Lung (tissue), 12 donors: ENCODE measurements around the gene MFAP2. TPM values are rescaled to one million over a fixed set of nuclear protein-coding genes. Genes with fewer than 3 reads are reported as not detected.

Experiments
- ATAC-seq: fragments of 200-7000 bp; cut with Tn5 transposase; one replicate; pipeline ENCODE4 v1.9.1; 2020; ENCODE audit warnings: moderate number of reproducible peaks; ENCODE audit not compliant: insufficient read depth, low FRiP score
- DNase-seq, 3 donors: peaks; one replicate each; pipeline ENCODE4 v3.0.0-alpha.2; 2013 to 2017
- H3K27ac ChIP-seq, 2 donors: one replicate each; pipeline ENCODE4 v1.5.1; 2013; ENCODE audit warnings: mild to moderate bottlenecking in 2 of 2, moderate library complexity in 2 of 2, control low read depth in 1 of 2, inconsistent platforms in 1 of 2, low read depth in 1 of 2, low read length in 1 of 2
- H3K27me3 ChIP-seq, 3 donors: one replicate each; pipeline ENCODE4 v1.5.1; 2013; ENCODE audit warnings: low read length in 2 of 3; ENCODE audit not compliant: control insufficient read depth in 3 of 3, insufficient read depth in 3 of 3
- H3K36me3 ChIP-seq, 4 donors: one replicate each; pipeline ENCODE4 v1.5.1; 2013; ENCODE audit warnings: low read length in 4 of 4, mild to moderate bottlenecking in 1 of 4, moderate library complexity in 1 of 4; ENCODE audit not compliant: control insufficient read depth in 4 of 4, insufficient read depth in 4 of 4
- H3K4me1 ChIP-seq, 5 donors: one replicate each; pipeline ENCODE4 v1.5.1; 2013; ENCODE audit warnings: low read length in 5 of 5, mild to moderate bottlenecking in 2 of 5, moderate library complexity in 1 of 5; ENCODE audit not compliant: control insufficient read depth in 5 of 5, insufficient read depth in 5 of 5
- H3K4me3 ChIP-seq: one replicate; pipeline ENCODE4 v1.5.1; 2013; ENCODE audit warnings: mild to moderate bottlenecking, control low read depth, moderate library complexity
- H3K9ac ChIP-seq, 2 donors: one replicate each; pipeline ENCODE4 v1.5.1; 2013; ENCODE audit warnings: low read length in 2 of 2, control low read depth in 1 of 2; ENCODE audit not compliant: insufficient read depth in 1 of 2
- H3K9me3 ChIP-seq, 4 donors: one replicate each; pipeline ENCODE4 v1.5.1; 2013; ENCODE audit warnings: low read length in 3 of 4, mild to moderate bottlenecking in 1 of 4, moderate library complexity in 1 of 4; ENCODE audit not compliant: control insufficient read depth in 4 of 4, insufficient read depth in 3 of 4
- WGBS, 2 donors: extraction: QIAGEN DNeasy Blood & Tissue Kit; methylation state at CpG; one replicate each; pipeline ENCODE4 v1.1.7; 2013; 5-methylcytosine and 5-hydroxymethylcytosine counted together
- polyA plus RNA-seq, 2 donors: library from polyadenylated mRNA; stranded (reverse); fragments of 200-250 nt; gene quantifications; one replicate each; pipeline ENCODE4 v1.2.1, GENCODE V29; 2013
- total RNA-seq, 2 donors: library from RNA; depleted of rRNA in 1 of 2; stranded (reverse); fragments of >200 nt in 1 of 2; gene quantifications; one replicate each; pipeline ENCODE4 v1.2.1, GENCODE V29; 2014 to 2021
- TF ChIP-seq, protein P1 (sequence below): IDR thresholded peaks from 2 replicates; pipeline ENCODE4 v1.5.1; 2012; ENCODE audit warnings: mild to moderate bottlenecking; ENCODE audit errors: control extremely low read depth, extremely low read depth
- donor health status: control.
- donor health status: control.
- donor health status: Bipolar disorder and iron deficiency.
- donor health status: healthy.
- donor health status: DM: yes; HTN: yes; CAD: no.

The MFAP2 gene
- total and polyA plus RNA-seq, 4 donors: 7.4 to 28.5 (median 12.5) TPM

DNA sequence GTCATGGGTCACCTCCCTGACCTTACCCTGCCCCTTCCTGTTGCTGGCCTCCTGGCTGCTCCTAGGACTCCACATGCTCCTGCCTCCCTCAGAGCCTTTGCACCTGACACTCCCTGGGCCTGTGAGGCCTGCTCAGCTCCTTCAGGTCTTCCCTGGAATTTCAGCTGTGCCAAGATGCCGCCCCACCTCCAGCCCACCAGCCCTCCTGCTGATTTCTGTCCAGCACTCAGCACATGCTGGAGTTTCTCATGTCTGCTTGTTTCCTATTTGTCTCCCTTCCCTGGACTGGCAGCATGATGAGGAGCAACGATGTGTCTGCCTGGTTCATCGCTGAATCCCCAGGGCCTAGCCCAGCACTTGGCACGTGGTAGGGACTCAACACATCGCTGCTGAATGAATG, 3.0 kb downstream of the MFAP2 start:
- H3K9ac ChIP-seq: no peak overlapping the region
- peaks cover 0 to 21% (median 2%) of the 10 kb centered on the region in 4 donors for H3K36me3 ChIP-seq
- DNase-seq: no peak
- no peaks in the 10 kb centered on the region for H3K9me3 ChIP-seq
- H3K27me3 ChIP-seq: no peaks in the 10 kb centered on the region
- WGBS, 2 donors: 94 to 97% methylated on average over 5 of the region's 5 CpGs
- H3K27ac ChIP-seq: no peak overlapping the region
- H3K4me3 ChIP-seq: no peak overlapping the region
- peaks cover 0 to 27% (median 11%) of the 10 kb centered on the region in 5 donors for H3K4me1 ChIP-seq
- ATAC-seq: no peak
- TF ChIP-seq, protein P1, sequence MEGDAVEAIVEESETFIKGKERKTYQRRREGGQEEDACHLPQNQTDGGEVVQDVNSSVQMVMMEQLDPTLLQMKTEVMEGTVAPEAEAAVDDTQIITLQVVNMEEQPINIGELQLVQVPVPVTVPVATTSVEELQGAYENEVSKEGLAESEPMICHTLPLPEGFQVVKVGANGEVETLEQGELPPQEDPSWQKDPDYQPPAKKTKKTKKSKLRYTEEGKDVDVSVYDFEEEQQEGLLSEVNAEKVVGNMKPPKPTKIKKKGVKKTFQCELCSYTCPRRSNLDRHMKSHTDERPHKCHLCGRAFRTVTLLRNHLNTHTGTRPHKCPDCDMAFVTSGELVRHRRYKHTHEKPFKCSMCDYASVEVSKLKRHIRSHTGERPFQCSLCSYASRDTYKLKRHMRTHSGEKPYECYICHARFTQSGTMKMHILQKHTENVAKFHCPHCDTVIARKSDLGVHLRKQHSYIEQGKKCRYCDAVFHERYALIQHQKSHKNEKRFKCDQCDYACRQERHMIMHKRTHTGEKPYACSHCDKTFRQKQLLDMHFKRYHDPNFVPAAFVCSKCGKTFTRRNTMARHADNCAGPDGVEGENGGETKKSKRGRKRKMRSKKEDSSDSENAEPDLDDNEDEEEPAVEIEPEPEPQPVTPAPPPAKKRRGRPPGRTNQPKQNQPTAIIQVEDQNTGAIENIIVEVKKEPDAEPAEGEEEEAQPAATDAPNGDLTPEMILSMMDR: no peak

DNA sequence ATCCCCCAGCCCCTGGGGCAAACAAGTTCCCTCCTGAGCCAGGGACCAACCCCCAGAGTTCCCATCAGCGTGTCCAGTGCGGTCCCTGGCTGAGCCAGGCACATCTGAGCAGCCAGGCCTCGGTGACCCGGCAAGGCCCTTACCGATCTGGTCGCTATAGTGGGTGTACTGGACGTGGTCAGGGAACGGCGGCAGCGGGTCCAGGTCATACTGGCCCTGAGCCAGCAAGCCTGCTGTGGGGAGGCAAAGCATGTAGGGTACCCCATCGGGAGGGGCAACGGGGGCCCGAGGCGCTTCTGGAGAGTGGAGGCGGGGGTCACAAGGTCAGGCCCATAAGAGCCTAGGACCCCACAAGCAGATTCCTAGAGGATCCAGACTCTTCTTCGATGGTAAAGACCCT, 3.5 kb downstream of the MFAP2 start:
- WGBS, 2 donors: 86 to 89% methylated on average over 16 of the region's 16 CpGs

DNA sequence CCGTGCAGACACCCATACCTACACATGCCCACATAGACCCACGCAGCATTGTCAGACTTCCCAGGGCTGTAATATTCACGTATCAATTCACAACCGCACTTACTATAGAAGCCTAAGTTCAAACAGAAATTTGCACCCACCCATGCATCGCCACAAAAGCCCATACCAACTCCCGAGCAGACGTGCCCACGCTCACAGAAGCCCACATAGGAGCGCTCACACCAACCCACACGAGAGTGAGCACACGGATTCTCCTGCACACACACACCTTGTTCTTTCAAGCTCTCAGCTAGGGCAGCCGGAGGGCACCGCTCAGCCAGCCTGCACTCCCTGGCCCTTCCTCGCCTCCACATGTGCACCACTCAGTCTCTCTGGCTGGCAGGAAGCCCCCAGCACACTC, 4.6 kb downstream of the MFAP2 start:
- H3K36me3 ChIP-seq: peaks cover 0 to 21% (median 3%) of the 10 kb centered on the region in 4 donors
- DNase-seq (no peak), ATAC-seq (no peak)
- 90% methylated on average over 14 of the region's 14 CpGs for WGBS, 2 donors
- H3K9ac ChIP-seq: no peak overlapping the region
- H3K27ac ChIP-seq: no peak overlapping the region
- TF ChIP-seq, protein P1: no peak
- H3K4me1 ChIP-seq: peaks cover 0 to 34% (median 10%) of the 10 kb centered on the region in 5 donors
- H3K4me3 ChIP-seq: no peak overlapping the region
- H3K27me3 ChIP-seq: no peaks in the 10 kb centered on the region
- H3K9me3 ChIP-seq: no peaks in the 10 kb centered on the region

More for the DNA sequence above, 3.5 kb downstream of the MFAP2 start:
- no peak overlapping the region for H3K27ac ChIP-seq
- peaks cover 0 to 21% (median 2%) of the 10 kb centered on the region in 4 donors for H3K36me3 ChIP-seq
- DNase-seq: no peak
- H3K4me1 ChIP-seq: peaks cover 0 to 32% (median 11%) of the 10 kb centered on the region in 5 donors
- no peak overlapping the region for H3K4me3 ChIP-seq
- no peak overlapping the region for H3K9ac ChIP-seq
- TF ChIP-seq, protein P1: no peak
- H3K9me3 ChIP-seq: no peaks in the 10 kb centered on the region
- H3K27me3 ChIP-seq: no peaks in the 10 kb centered on the region
- ATAC-seq: no peak

DNA sequence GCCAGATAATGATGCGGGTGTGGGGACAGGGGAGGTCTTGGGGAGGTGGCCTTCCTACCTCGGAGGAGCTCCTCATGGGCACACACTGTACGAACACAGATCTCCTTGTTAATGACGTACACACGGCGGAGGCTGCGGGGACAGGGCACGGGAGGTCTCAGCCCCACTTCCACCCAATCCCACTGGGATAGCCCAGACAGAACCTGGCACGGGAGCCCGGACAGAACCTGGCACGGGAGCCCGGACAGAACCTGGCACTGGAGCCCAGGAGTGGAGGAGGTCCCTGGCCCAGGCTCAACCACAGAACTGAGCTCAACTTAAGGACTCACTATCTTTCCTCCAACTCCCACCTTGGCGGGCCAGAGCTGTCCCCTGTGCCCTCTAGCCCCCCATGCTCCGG, 5.2 kb downstream of the MFAP2 start:
- Histone ChIP-seq H3K27me3 (no peaks in the 10 kb centered on the region), H3K4me3 (no peak overlapping the region), H3K9me3 (no peaks in the 10 kb centered on the region), H3K4me1 (peaks cover 0 to 32% (median 8%) of the 10 kb centered on the region in 5 donors), H3K27ac (no peak overlapping the region), H3K9ac (no peak overlapping the region), H3K36me3 (peaks cover 0 to 21% (median 4%) of the 10 kb centered on the region in 4 donors)
- ATAC-seq: no peak
- DNase-seq: no peak
- 77 to 88% methylated on average over 14 of the region's 14 CpGs for WGBS, 2 donors
- TF ChIP-seq, protein P1: no peak
